HepG2 (cell line): ENCODE results near the gene PEX3. TPM values are rescaled to one million over a fixed set of nuclear protein-coding genes. Genes with fewer than 3 reads are reported as not detected.

Source experiments
- ARID3A ChIP-seq: IDR thresholded peaks from 2 replicates; pipeline ENCODE4 v1.6.1; 2012; ENCODE audit warnings: low read depth, low read length, improper control_type of control experiment
- FOXP1 ChIP-seq, 2 experiments: fragments of 450-650 bp in 1 of 2; IDR thresholded peaks; 2 replicates each; pipeline ENCODE4 v1.6.1; 2017 to 2018; ENCODE audit warnings: antibody characterized with exemption in 1 of 2
- HNF4G ChIP-seq, 2 experiments: sonication (generic) in 1 of 2; formaldehyde crosslinking in 1 of 2; IDR thresholded peaks; 2 replicates each; pipeline versions ENCODE4 v1.4.0 to v1.6.1; 2011 to 2020; ENCODE audit warnings: borderline replicate concordance in 2 of 2, low read depth in 2 of 2, mild to moderate bottlenecking in 2 of 2, low read length in 1 of 2, missing genetic modification reagents in 1 of 2, moderate library complexity in 1 of 2
- MAFF ChIP-seq: IDR thresholded peaks from 2 replicates; pipeline ENCODE4 v1.6.1; 2011; ENCODE audit warnings: low read depth, low read length, improper control_type of control experiment
- MTF1 ChIP-seq: sonication (generic); formaldehyde crosslinking; IDR thresholded peaks from 2 replicates; pipeline ENCODE4 v1.5.0; 2020; ENCODE audit warnings: missing genetic modification reagents
- NR2F2 ChIP-seq: IDR thresholded peaks from 2 replicates; pipeline ENCODE4 v1.6.1; 2012; ENCODE audit warnings: low read depth, inconsistent platforms, borderline replicate concordance
- PAXIP1 ChIP-seq: sonication (generic); formaldehyde crosslinking; conservative IDR thresholded peaks from 2 replicates; pipeline ENCODE4 v1.4.0; 2020; ENCODE audit warnings: mild to moderate bottlenecking, missing genetic modification reagents, moderate library complexity
- PREB ChIP-seq: sonication (generic); formaldehyde crosslinking; IDR thresholded peaks from 2 replicates; pipeline ENCODE4 v1.4.0; 2020; ENCODE audit warnings: missing genetic modification reagents
- RXRB ChIP-seq: IDR thresholded peaks from 2 replicates; pipeline ENCODE4 v1.6.1; 2016; ENCODE audit warnings: borderline replicate concordance, missing genetic modification reagents, missing compliant biosample characterization
- SAP130 ChIP-seq: IDR thresholded peaks from 2 replicates; pipeline ENCODE4 v1.6.1; 2016; ENCODE audit warnings: low read depth
- SKIL ChIP-seq: sonication (generic); formaldehyde crosslinking; IDR thresholded peaks from 2 replicates; pipeline ENCODE4 v1.8.0; 2022; ENCODE audit warnings: missing genetic modification reagents, mild to moderate bottlenecking, moderate library complexity, borderline replicate concordance
- SOX13 ChIP-seq, 3 experiments: fragments of 450-650 bp in 1 of 3; sonication (generic) in 1 of 3; formaldehyde crosslinking in 1 of 3; IDR thresholded peaks in 2 of 3; conservative IDR thresholded peaks in 1 of 3; 2 replicates each; pipeline versions ENCODE4 v1.5.0 to v1.6.1; 2016 to 2020; ENCODE audit warnings: antibody characterized with exemption in 1 of 3, mild to moderate bottlenecking in 1 of 3, missing compliant biosample characterization in 1 of 3, missing genetic modification reagents in 1 of 3, moderate library complexity in 1 of 3
- SOX5 ChIP-seq: IDR thresholded peaks from 2 replicates; pipeline ENCODE4 v1.6.1; 2016; ENCODE audit warnings: borderline replicate concordance
- TMF1 ChIP-seq: sonication (generic); formaldehyde crosslinking; IDR thresholded peaks from 2 replicates; pipeline ENCODE4 v1.8.1; 2022; ENCODE audit warnings: low read depth, missing genetic modification reagents
- ZBTB21 ChIP-seq: sonication (generic); formaldehyde crosslinking; IDR thresholded peaks from 2 replicates; pipeline ENCODE4 v1.4.0; 2020; ENCODE audit warnings: missing genetic modification reagents
- ZFP36L2 ChIP-seq: sonication (generic); formaldehyde crosslinking; IDR thresholded peaks from 2 replicates; pipeline ENCODE4 v1.4.0; 2020; ENCODE audit warnings: missing genetic modification reagents
- ZIK1 ChIP-seq: sonication (generic); formaldehyde crosslinking; IDR thresholded peaks from 2 replicates; pipeline ENCODE4 v1.5.0; 2020; ENCODE audit warnings: mild to moderate bottlenecking, low read depth, missing genetic modification reagents, borderline replicate concordance
- ZMYM3 ChIP-seq: sonication (generic); formaldehyde crosslinking; IDR thresholded peaks from 2 replicates; pipeline ENCODE4 v1.5.1; 2020; ENCODE audit warnings: mild to moderate bottlenecking, missing genetic modification reagents
- ZNF704 ChIP-seq: sonication (generic); formaldehyde crosslinking; IDR thresholded peaks from 2 replicates; pipeline ENCODE4 v1.8.1; 2023; ENCODE audit warnings: mild to moderate bottlenecking, inconsistent platforms, moderate library complexity, missing genetic modification reagents, borderline replicate concordance
- polyA plus RNA-seq, 8 experiments: library from polyadenylated mRNA; depleted of rRNA in 3 of 8; stranded (reverse) in 7 of 8; unstranded in 1 of 8; fragments of >200 nt; fragmentation: Illumina TruSeq in 4 of 8; extraction: Trizol in 4 of 8; gene quantifications; 2 replicates each; pipeline versions ENCODE4 v1.2.1 to v1.2.3, GENCODE V29; 2011 to 2016; ENCODE audit warnings: low read depth in 4 of 8, missing spikeins in 1 of 8, mixed read lengths in 1 of 8; ENCODE audit not compliant: insufficient read depth in 1 of 8
- total RNA-seq, 5 experiments: library from RNA; depleted of rRNA; stranded (reverse); fragments of >200 nt; fragmentation: Illumina TruSeq; extraction: Trizol; gene quantifications; 2 replicates each; pipeline ENCODE4 v1.2.3, GENCODE V29; 2016; ENCODE audit warnings: low read depth in 1 of 5

Gene PEX3
- total and polyA plus RNA-seq, 2 of the 13 experiments (the other 11 are each of a cell fraction or from before 2014, with no cell fraction given): 30.9 to 40.8 TPM

- TF ChIP-seq MAFF (peak; percentile 94), NR2F2 (peak; percentile 73), SAP130 (CRISPR knock-in tag) (peak; percentile 37; the same call in 1 of the 2 replicates), MTF1 (CRISPR knock-in tag) (no peak), TMF1 (CRISPR knock-in tag) (no peak), ZMYM3 (CRISPR knock-in tag) (peak; percentile 60), PREB (CRISPR knock-in tag) (no peak), SKIL (CRISPR knock-in tag) (peak; percentile 34; the same call in 1 of the 2 replicates), PAXIP1 (CRISPR knock-in tag) (peak; percentile 79), FOXP1 (IDR thresholded peaks at IDR 0.05) (no peak), FOXP1 (CRISPR knock-in tag; IDR thresholded peaks at IDR 0.05) (0 out of 2 replicates have a peak, but pooled peaks have one; percentile 53), ZBTB21 (CRISPR knock-in tag) (no peak), SOX5 (CRISPR knock-in tag) (peak; percentile 49; the same call in 1 of the 2 replicates), ZNF704 (no peak), ZIK1 (CRISPR knock-in tag) (no peak), SOX13 (IDR thresholded peaks at IDR 0.05) (0 out of 2 replicates have a peak, but pooled peaks have one; percentile 21), SOX13 (CRISPR knock-in tag; conservative IDR thresholded peaks at IDR 0.05 in 1 of 2, IDR thresholded peaks at IDR 0.05 in 1 of 2) (peak in 1 of 2 experiments; percentile 17; a peak in 1 of 4 replicates), HNF4G (IDR thresholded peaks at IDR 0.05; ENCODE audit: borderline replicate concordance, low read depth, low read length) (peak; percentile 59; the same call in 1 of the 2 replicates), HNF4G (CRISPR knock-in tag; IDR thresholded peaks at IDR 0.05; ENCODE audit: borderline replicate concordance, low read depth) (no peak; the same call in 1 of the 2 replicates), RXRB (peak; percentile 59; the same call in 1 of the 2 replicates), ZFP36L2 (CRISPR knock-in tag) (no peak), ARID3A (0 out of 2 replicates have a peak, but pooled peaks have one; percentile 65)
These were observed 84.6 kb downstream of the PEX3 start (continued) for GRCh38 chr6:143535189-143535614.
